HG02759 (cell line): ENCODE data around the gene RPH3AL.

Experiments used
- ATAC-seq: cut with Tn5 transposase; IDR thresholded peaks from one replicate; pipeline ENCODE4 v1.9.1; 2021; ENCODE audit warnings: mild to moderate bottlenecking, moderate library complexity; ENCODE audit not compliant: unreplicated experiment

Gene RPH3AL

DNA sequence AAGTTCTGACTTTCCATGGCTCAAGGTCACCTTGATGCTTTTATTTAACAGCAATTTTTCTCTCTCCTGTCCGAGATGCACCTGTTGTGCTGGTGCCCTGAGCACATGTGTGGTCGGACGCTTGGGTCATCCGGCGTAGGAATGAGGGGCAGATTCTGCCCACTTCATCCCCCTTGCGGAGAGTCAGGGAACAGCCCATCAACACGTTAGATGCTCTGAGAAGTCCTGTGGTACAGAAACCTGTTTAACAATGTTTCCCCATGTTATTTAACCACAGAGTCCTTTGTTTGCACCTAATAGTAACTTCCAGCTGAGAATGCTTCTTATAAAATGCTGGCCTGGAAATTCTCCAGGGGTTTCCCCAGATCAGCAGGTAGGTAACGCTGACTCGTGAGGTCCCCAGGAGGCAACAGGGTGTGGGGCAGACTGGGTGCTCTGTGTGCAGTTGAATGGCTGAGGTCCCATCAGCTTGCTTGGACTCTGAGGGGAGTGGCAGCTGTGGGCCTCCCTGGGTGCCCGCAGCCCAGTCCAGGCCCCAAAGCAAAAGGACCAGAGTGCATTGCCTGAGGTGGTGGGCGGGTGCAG, 189.0 kb downstream of the RPH3AL start:
- no peak for ATAC-seq

DNA sequence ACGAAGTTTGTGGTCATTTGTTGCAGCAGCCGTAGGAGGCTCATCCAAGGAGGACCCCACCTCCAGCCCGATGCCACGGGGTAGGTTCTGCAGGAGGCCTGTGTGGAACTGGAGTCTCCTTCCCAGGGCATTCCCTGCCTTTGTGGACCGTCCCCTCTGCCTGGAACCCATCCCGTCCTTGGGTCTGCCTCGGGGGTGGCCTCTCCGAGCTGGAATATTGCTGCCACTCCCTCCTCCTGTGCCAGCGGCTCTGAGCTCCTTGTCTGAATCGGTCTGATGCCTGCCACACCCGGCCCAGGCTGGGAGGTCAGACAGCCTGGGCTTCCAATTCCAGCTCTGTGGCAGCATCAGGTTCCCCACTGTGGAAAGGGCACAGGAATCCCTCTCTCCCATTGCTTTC, 189.9 kb downstream of the RPH3AL start:
- no peak for ATAC-seq
